ENCODE data around the gene TMEM205.
"Not testable (repeated sequence)": the region's sequence is repeated elsewhere in the genome, so short reads cannot be mapped to it uniquely, and the experiment has no call there.

Gene TMEM205

DNA sequence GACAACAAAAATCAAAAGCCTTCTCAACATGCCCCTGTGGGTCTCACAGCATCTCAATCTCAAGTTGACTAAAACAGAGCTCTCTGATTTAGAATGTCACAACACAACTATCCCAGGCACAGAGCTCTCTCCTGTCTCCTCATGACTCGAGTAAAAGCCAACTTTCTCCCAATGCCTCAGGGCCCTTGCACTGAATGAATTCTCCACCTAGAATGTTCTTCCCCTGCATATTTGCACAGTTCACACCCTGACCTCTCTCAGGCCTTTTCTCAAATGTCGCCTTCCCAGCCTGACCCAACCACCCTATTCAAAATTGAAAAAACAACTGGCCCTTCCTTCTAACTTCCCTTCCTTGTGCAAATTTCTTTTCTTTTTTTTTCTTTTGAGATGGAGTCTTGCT, 24.7 kb upstream of the TMEM205 start:
- DNase-seq, result no peak

- DNase-seq, result no peak
Measured at GRCh38 chr19:11367528-11367927, 21.5 kb upstream of the TMEM205 start.

GRCh38 chr19:11365557-11366117, 19.6 kb upstream of the TMEM205 start:
- DNase-seq, result no peak

GRCh38 chr19:11364935-11365334, 18.9 kb upstream of the TMEM205 start:
- DNase-seq, result no peak

DNA sequence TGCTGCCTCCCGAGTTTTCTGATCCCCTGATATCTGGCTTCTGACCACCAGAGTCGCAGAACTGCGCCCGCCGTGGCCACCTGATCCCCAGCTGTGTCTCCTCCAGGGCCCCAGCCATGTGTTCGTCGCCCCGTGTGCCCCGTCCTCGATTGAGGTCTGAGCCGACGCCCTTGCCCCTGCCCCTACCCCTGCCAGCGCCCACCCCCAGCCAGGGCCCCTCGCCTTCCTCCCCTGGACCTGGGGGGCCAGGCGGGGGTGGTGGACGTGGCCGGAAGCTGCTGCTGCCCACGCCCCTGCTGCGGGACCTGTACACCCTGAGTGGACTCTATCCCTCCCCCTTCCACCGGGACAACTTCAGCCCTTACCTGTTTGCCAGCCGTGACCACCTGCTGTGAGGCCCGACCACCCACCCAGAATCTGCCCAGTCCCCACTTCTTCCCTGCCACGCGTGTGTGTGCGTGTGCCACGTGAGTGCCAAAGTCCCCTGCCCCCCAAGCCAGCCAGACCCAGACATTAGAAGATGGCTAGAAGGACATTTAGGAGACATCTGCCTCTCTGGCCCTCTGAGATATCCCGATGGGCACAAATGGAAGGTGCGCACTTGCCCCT, 18.3 kb upstream of the TMEM205 start:
- no peak for DNase-seq

- no peak for DNase-seq
Measured at GRCh38 chr19:11363881-11364280, 17.8 kb upstream of the TMEM205 start.

DNA sequence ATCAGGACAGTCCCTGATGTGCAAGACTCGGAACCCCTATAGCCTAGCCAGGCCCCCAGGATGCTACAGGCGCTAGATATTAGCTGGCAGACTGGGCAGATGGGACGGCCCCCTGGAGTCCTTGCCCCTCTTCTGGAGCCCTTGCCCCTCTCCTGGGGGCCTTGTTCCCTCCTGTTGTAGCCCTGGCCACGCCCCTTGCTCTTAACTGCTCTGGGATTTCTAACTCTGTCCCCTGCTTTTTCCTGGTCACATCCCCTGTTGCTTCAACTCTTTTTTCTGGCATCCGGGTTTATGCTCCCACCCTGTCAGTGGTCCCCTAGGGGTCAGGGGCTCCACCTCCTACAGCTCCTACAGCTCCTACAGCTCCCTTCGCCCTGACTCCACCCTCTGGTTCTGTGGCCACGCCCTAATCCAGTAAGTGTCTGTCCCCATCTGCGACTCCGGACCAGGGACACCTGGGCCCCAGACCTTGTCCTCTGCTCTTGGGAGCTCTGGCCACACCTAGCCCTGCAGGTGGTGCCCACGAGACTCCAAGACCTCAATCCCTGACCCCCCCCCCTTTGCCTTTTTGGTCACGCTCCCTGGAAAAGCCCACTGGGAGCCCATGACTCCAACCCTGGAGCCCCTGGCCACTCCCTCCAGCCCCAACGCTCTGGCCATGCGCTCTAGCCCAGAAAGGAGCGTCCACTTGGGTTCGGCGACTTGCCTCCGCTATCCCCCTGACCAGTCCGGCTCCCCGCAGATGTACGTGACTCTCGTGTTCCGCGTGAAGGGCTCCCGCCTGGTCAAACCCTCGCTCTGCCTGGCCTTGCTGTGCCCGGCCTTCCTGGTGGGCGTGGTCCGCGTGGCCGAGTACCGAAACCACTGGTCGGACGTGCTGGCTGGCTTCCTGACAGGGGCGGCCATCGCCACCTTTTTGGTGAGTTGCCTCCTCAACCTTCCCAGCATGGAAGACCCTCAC, 16.0 kb upstream of the TMEM205 start:
- DNase-seq, result no peak

- DNase-seq, result no peak
Measured at GRCh38 chr19:11361037-11361770, 15.1 kb upstream of the TMEM205 start.

GRCh38 chr19:11359421-11359820, 13.4 kb upstream of the TMEM205 start:
- DNase-seq, result no peak

GRCh38 chr19:11356676-11357550, 10.8 kb upstream of the TMEM205 start:
- no peak for DNase-seq

GRCh38 chr19:11356074-11356397, 10.0 kb upstream of the TMEM205 start:
- DNase-seq, result no peak

DNA sequence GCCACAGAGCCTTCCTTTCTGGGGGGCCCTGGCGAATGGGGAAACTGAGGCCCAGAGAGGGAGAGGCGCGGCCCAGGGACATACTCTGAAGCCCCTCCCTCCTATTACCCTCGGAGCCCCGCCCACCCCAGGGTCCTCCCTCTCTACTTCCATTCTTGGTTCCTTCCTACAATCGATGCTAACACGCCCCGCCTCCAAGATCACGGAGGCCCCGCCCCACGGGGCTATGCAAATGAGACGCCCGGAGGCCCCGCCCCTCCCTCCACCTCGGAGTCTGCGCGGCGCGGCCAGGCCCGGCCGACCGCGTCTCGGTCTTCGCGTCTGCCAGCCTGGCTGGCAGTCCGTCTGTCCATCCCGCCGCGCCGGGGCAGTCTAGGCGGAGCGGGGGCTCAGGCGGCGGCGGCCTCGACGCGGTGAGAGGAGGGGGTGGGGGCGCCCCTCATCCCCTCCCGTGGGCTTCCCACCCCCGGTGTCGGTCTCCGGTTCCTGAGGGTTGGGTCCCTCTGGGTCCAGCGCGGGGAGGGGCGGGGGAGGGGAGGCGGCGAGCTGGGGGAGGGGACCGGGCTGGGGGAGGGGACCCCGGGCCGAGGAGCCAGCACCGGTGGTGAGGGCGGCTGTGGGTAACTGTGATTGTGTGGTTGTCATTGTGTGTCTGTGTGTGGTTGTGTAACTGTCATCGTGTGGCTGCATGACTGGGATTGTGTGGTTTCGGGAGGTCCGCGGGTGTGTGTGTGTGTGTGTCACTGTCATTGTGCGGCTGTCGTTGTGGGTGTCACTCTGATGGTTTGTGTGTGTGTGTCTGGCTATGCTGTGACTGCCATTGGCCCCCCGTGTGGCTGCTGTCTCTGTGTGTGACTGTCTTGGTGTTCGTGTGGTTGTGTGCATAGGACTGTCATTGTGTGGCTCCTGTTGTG, 9.3 kb upstream of the TMEM205 start, which contains the start of gene PLPPR2:
PLPPR2 (plus strand) TSS at position 273 of the 914 bp plus-strand sequence. CDS start 2,242 bp downstream, outside the sequence.
- peak; percentile 48 for DNase-seq

DNA sequence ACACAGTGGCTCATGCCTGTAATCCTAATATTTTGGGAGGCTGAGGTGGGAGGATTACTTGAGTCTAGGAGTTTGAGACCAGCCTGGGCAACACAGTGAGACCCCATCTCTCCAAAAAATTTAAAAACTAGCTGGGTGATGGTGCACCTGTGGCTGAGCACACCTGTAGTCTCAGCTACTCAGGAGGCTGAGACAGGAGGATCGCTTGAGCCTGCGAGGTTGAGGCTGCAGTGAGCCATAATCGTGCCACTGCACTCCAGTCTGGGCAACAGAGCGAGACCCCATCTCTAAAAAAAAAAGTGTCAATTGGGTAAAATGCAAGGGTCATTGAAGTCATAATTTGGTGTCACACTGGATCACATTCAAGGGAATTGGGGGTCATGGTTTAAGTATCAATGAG, 8.0 kb upstream of the TMEM205 start:
- DNase-seq, result not testable (repeated sequence)

DNA sequence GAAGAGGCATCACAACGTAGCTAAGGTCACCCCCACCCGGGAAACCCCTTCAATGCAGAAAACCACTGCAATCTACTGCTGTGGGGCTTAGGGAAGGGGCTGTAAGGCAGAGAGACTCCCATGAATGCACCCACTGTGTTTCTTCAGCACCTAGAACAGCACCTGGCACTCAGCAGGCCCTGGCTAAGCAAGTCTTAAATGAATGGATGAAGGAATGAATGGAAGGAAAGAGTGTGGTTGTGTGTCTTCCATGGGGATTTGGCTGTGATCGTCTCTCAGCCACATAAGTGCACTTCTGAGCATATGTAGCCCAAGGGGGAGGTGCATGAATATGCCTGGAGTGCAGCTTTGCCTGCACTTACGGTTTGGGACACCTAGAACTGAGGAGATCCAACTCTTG, 3.1 kb upstream of the TMEM205 start:
- DNase-seq, result no peak

- DNase-seq, result no peak
Measured at GRCh38 chr19:11347546-11348039, 1.5 kb upstream of the TMEM205 start.

DNA sequence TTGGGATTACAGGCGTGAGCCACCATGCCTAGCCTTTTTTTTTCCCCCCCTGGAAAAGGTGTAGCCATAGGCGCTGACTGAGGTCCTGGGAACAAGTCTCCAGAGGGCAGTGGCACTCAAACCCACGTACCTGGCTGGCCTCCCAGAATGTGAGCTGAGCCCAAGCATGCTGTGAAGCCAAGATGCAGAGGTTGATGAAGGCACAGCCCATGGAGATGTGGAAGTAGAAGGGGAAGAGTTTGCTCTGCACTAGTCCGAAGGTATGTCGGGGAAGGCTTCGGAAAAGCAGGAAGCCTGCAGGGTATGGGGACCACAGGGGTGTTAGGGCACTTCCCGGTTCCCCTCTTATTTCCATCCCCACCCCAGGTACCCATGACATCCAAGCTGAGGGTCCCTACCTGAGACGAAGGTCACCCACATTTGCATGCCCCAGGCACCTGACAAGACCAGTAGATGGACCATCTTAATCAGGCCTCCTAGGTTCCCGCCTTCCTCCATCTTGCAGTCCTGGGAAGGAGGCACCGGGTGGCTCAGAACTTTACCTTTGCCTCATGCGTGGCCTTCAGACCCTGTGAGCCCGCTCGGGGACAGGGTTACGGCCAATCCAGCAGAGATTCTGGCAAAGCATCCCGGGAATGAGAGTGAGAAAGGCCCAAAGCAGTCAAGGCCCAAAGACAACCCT, 805 bp downstream of the TMEM205 start:
- DNase-seq, result no peak

GRCh38 chr19:11342429-11342828, 3.6 kb downstream of the TMEM205 start:
- no peak for DNase-seq

DNA sequence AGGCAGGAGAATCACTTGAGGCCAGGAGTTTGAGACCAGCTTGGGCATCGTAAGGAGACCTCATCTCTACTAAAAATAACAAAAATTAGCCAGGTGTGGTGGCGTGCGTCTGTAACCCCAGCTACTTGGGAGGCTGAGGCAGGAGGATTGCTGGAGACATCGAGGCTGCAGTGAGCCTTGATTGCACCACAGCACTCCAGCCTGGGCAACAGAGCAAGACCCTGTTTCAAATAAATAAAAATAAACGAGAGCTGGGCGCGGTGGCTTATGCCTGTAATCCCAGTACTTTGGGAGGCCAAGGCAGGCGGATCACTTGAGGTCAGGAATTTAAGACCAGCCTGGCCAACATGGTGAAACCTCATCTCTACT, 6.0 kb downstream of the TMEM205 start:
- not testable (repeated sequence) for DNase-seq

DNA sequence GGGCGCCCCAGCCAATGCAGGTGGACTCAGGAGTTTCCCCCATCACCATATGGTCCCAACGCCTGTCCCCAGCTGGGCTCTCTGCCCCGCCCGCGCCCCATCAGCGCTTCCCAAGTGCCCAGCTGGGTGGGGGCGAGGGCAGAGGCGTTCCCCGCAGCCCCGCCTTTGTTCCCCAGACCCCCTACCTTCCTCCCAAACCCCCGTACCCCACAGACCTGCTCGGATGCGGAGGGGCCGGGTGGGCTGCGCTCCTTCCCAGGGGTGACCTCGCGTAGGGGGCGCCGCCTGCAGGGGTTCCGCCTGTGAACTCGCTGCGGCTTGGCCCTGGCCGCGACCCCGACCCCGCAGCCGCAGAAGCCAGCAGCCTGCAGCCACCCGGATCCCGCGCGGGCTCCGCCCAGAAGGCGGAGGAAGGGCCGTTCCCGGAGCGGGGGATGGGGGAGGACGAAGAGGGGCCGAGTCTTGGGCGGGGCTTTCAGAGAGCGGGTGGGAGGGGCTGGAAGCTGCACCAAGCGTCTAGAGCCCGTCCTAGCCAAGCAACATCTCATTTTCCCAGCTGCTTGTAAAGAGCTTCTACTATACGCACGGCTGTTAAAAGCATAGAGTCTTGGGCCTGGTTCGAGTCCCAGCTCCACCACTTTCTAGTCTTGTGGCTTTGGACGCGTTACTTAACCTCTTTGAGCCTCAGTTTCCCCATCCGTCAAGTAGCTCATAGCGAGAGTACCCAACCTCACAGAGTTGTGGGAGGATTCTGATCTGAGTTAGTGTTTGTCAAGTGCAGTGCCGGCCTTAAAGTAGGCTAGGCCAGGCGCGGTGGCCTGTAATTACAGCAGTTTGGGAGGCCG, 6.6 kb downstream of the TMEM205 start, which contains the start of gene RAB3D:
RAB3D (minus strand) TSS at position 404 of the 845 bp plus-strand sequence. CDS start 2,258 bp downstream, outside the sequence.
- DNase-seq, result peak; percentile 79
